Tongue (tissue), 2 donors: ENCODE measurements around the gene MAP1LC3B. TPM values are rescaled to one million over a fixed set of nuclear protein-coding genes. Genes with fewer than 3 reads are reported as not detected.

Experiments used
- DNase-seq: peaks from one replicate; pipeline ENCODE4 v3.0.0-alpha.2; 2015
- total RNA-seq: library from RNA; depleted of rRNA; stranded (reverse); fragments of >200 nt; gene quantifications from one replicate; pipeline ENCODE4 v1.2.3, GENCODE V29; 2014

MAP1LC3B gene
- total RNA-seq, 1 donor from 2014 or later = 35.9 TPM

DNA sequence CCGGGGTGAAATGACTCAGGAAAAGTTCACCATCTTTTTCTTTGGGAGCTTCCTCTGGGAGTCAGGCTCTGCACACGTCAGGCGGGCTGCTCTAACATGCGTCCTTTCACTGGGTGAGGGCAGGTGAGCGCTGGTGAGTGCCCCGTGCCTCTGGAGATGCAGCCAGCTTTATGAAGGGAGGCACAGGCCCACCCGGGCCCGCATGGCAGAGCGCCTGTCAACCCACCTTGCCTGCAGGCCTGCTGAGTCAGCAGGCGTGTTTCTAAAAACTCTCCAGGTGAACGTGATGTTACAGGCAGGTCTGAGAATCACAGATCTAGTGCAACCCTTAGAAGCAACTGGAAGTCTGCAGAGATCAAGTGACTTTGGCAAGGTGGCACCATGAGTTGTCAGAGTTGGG, 18.4 kb downstream of the MAP1LC3B start:
- DNase-seq = no peak

DNA sequence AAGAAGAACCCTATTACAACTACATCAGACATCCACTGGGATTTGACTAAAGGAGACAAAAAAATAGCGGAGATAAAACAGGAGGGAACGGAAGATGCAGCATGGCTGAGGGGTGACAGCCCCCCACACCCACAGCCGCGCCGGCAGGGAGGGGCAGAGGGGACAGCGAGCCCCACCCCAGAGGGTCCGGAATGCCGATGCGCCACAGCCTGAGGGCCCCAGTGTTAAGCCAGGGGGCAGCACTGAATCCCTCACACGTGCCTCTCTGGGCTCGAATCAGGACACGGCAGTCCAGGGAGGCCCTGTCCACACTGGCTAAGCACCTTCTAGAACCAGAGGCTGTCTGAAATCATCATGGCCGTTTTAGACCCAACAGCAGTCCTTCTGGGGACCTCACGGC, 18.8 kb downstream of the MAP1LC3B start:
- DNase-seq = no peak

DNA sequence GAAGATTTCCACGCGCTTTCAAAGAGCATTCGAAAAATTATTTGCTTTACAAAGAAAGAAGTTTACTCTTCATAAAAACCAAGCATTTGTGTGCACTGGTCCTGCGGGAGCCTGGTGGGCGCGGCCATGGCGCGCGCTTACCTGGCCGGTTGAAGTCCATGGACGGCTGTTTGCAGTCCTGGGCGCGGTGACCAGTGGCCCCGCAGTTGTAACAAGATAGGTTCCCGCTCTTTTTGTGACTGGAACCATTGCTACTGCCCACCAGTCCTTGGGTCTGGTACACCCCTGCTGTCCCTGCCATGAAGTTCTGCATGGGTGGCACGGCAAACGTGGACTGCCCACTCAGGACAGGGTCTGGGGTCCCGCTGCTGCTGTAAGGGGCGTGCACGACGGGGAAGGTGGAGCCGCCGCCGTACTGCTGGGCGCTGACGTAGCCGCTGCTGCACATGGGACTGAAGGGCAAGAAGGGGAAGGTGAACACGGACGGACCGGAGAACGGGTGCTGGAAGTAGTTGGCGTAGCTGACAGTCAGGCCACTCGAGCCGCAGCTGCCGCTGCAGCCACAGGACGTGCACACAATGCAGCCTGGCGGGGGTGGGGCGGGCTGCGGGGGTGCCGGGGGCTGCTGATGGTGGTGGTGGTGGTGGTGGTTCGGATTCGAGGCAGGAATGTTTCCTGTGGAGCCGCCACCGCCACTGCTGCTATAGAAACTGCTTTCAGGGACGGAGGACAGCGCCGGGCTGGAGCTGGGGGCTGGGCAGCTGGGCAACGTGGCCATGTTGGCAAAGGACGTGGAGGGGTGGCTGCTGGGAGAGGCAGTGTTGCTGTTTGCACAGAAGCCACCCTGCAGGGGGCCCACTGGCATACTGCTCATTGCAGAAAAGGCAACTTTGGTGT, 19.5 kb downstream of the MAP1LC3B start:
- DNase-seq = no peak

DNA sequence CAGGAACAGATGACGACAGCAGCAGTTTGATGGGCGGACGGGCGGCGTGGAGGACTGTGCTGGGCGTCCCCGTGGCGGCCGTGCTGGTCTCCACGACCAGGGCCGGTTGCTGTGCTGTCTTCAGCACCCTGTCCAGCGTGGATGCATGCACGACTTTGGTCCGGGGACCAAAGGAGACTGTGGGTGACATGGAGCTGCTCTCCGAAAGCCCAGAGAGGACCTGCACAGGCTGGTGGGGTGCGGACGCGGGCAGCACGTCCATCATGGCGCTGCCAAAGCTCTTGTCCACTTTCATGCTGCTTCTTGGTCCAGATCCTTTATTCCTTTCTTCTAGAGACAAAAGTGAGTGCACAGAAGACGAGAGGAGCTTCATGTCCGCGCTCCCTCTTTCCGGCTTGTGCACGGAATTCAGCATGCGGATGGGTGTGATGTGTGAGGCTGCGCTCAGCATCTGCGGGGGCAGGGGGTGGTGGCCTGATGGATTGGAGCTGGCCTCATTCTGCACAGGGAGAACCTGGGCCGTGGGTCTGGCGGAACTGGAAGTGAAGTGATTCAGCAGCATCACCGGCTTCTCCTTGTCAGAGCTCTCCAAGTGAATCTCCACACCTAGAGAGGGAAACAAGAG, 20.3 kb downstream of the MAP1LC3B start:
- DNase-seq = no peak

DNA sequence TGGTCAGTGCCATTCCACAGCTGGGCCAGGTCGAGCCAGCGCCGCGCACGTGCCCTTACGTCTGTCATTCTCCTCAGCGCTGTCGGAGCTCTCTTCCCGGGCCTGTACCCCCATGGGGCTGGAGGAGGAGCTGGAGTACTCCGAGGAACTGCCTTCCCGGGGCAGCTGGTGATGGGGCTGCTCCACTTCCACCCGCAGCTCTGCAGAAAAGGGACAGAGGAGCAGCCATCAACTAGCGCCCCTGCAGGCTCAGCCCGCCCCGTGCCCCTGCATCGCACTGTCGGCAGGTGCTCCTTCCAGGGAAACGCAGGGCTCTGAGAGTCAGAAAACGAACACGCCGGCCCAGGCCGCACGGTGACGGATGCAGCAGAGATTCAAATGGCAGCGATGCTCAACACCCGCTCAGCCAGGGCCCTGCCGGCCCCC, 20.9 kb downstream of the MAP1LC3B start:
- DNase-seq = no peak

DNA sequence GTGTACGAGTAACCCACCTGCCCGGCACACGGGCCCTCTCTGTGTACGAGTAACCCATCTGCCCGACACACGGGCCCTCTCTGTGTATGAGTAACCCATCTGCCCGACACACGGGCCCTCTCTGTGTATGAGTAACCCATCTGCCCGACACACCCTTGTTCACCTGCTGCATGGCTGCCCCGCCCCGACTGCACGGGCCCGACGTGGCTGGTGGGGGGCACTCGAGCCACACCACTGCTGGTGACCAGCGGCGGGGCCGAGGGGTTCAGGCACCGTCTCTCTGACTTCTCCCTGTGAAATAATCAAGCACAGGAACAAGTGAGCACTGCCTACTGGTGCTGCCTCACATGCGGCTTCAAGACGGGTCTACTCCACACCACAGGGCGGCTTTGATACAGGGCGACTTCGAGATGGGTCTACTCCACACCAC, 22.1 kb downstream of the MAP1LC3B start:
- DNase-seq = no peak

DNA sequence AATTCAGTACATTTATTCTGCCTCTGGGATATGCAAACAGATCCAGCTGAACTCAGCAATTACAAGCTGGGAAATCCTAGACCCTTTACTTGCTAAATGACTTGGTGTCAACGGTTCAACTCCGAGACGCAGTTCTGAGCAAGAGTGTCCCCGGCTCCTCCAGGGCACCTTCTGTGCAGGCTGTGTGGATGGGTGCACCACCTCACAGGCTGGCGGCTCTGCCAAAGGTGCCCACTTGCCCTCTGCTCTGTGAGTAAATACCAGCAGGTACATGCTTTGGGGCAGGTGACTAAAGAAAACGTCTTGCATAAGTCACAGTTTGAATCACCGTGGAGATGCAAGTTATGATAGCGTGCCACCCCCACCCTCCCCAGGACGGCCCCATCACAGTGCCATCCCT, 23.3 kb downstream of the MAP1LC3B start:
- DNase-seq = no peak

DNA sequence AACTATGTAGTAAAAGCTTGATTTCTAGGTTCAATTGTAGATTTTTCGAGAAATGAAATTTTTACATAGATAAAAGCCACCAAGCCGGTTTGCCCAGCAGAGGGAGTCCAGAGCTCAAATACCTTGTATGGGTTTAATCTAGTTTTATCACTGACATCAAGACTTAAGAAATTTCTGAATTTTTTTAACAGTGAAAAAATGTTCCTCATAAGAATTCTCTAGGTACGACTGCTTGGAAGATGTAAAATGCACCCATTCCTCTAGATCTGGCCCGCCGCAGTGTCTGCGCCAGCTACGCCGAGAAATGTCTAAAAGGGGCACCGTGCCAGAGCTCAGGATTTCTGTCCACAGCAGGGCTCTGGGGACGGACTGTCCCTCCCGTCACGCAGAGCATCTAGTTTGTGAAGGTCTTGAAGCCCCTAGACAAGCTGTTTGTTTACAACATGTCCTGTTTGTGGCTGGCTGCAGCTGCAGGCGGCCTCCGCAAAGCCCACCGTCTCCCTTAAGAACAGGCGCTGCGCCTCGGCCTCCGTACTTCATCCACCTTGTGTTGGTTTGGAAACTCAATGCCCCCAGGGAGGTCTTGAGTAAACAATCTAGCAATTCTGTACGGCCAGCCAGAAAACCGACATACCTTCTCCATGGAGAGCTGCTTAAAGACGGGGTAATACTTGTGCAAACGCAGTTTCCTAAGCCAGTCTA, 24.8 kb downstream of the MAP1LC3B start:
- peak; percentile 73 for DNase-seq

DNA sequence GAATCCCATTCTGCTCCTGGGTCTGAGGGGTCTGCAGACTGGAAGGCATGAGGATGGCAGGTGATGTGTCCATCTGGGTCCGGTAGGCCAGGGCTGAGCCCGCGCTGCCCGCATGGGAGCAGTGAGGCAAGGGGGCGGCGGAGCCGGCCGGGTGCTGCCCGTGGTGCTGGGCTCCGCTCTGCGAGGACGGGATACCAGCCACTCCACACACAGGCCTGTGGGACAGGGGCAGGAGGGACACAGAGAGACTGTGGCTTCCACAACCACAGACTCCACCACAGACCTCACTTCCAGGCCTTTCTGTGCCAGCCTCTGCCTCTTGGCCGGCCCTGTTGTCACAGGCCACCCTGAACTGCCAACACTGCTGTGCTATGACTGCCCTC, 25.4 kb downstream of the MAP1LC3B start:
- no peak for DNase-seq

DNA sequence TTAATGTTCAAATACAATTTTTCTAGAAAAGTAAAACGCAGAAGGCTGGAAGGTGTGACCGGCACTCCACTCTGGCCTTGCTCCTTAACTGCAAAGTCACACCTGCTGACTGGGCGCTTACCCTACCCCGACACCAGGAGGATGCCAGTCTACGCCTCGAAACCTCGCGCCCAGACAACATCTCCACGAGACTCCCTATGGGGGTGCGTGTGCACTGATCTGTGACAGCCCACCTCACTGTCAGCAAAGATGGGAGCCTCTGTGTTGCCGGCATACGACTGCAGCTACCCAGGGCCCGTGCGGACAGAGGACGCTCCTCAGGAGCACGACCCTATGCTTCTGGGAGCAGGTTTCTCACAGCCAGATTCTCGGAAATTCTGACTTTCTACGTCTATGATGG, 26.1 kb downstream of the MAP1LC3B start:
- no peak for DNase-seq

DNA sequence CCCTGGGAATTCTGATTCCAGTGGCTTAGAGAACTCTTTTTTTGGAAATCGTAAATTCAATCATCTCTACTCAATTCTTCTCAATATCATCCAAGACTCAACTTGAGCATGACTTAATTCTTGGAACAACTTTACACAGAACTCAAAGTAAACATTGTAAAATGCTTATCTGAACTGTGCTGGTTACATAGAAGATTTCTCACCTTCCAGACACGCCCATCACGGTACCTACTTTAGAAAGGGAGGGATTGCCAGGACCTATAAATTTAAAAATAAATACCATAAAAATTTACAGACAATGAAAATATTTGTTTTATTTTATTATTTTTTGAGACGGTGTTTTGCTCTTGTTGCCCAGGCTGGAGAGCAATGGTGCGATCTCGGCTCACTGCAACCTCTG, 26.5 kb downstream of the MAP1LC3B start:
- no peak for DNase-seq

DNA sequence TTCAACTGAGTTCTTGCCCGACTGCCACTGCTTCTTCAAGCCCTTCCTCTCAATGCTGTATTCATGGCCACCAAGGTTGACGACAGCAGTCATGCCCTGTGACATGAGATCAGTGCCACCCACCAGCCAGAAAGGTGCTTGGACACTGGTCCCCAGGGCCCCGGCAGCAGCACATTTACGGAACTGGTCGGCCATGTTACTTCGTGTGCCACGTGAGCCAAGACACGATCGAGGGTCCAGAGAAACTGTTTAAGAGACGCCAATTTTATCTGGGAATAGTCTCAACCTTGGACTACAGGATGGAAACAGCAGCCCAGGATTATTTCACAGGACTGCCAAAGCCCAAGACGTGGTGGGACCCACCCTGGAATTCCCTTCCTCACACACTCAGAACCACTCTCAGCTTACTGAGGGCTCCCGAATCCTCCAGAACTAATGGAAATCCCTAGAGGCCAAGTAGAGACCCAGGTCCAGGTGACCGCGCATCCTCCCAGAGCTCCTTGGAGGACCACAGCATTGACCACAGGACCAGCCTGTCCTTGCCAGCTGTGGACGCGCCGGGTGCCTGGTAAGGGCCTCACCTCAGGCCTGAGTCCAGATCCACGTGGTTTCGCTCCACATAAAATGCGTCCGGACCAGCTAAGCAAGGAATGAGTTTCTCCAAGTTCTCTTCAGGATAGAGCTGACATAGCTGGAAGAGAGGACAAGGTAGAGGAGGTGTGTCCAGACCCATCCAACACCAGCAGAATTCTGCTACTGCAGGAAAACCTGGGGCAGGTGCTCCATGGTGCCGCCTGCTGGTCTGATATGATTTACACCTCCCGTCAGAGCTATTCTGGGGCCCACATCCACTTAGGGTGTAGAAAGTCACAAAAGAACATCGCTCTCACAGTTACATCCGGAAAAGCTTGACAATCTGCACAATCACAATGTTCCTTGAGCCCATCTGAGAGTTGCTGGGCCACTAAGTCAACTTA, 28.2 kb downstream of the MAP1LC3B start:
- DNase-seq = no peak

DNA sequence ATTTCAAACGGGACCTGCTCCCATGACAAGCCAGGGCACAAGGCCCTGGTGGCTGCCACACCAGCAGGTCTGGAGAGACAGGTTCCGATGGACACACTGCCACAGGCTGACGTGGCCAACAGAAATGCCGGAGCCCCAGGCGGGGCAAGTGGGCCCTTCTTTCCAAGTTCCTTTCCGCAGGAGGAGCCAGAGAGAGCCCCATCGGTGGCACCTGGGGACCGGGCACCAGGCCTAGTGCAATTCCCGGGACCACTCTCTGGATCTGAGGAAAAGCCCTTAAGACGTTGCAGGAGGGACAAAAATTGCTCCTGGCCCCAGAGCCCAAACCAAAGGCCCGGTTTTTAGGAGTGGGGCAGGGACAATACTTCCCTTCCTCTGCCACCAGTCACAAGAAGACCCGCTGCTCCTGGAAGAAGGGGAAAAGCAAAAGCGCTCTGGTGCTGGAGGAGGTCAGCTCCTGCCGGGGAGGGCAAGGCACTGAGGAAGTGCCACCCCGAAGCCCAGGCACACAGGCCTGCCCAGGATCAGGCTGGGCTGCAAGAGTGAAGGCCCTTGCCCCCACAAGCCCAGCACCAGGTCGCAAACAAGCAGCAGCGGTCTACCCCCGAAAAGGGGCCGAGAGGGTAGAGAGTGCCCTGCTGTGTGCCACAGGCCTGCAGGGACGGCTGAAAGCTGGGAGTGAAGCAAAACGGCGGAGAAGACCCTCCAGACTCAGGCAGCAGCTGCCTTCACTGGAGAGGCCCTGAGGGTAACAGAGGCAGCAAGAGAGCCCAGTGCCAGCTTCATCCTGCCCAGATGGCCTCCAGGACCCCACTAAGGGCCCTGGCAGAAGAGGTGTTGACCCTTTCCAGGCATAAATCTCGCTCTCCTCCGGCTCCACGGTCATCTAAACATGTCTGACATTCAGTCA, 29.1 kb downstream of the MAP1LC3B start:
- no peak for DNase-seq

DNA sequence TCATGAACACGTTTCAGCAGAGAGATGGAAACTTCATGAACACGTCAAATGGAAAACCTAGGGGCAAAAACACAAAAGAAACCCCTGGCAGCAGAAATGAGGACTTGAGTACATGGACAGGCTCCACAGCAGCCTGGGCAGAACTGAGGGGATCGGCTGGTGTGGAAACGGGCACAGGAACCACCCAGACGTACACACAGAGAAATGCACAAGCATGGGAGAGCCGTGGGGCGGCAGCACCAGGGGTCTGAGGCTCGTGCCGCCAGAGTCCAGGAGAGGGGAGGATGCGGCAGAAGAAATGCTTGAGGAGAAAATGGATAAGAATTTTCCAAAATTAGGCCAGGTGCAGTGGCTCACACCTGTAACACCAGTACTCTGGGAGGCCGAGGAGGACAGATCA, 30.0 kb downstream of the MAP1LC3B start:
- DNase-seq = no peak

DNA sequence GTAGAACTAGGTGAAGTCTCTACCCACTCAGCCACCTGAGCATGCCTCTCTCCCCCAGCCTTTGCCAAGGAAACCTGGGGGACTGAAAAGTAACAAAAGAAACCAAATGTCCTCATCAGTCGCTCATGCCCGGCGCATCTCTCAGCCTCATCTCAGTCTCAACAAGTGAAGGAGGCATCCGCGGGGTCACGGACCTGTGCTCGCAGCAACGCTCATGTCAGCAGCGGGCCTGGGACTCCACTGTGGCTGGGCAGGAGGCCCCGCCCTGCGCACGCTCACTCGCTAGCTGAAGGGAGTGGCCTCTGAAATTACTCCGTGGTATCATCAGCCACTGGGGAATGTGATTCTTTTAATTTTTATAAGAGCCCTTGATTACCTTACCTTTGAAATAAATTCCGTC, 31.3 kb downstream of the MAP1LC3B start:
- DNase-seq = no peak

DNA sequence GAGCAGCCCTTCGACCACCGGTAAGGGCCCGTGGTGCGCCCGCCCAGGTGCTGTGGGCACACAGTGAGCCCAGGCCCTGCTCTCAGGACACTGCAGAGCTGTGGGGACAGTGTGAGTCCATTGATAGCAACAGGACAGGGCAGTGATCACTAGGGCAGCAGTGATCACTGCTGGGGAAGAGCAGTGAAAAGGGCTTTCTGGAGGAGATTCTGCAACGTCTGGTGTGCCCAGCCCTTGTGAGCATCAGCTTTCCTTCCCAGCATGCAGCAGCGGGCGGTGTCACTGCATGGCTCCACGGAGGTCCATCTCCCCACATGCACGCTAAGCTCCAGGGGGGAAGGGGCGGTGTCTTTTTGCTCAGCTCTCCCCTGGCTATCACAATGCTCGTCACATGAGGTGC, 32.1 kb downstream of the MAP1LC3B start:
- DNase-seq = no peak

DNA sequence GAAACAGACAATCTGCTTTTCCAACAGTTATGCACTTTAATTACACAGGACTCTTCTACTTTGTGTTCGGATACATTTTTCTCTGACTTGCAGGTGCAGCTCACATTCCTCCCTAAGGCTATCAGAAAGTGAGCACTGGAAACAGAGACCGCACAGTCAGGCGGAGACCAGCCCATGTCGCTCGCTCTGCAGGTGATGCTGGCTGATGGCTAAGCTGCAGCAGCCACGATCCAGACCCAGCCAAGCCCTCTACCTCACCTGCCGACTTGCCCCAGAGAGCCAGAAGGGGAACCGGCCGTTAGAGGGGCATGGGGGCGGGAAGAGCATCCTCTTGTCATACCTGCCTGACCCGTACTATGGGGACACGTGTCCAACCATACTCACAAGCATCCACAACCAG, 33.8 kb downstream of the MAP1LC3B start:
- DNase-seq = no peak

DNA sequence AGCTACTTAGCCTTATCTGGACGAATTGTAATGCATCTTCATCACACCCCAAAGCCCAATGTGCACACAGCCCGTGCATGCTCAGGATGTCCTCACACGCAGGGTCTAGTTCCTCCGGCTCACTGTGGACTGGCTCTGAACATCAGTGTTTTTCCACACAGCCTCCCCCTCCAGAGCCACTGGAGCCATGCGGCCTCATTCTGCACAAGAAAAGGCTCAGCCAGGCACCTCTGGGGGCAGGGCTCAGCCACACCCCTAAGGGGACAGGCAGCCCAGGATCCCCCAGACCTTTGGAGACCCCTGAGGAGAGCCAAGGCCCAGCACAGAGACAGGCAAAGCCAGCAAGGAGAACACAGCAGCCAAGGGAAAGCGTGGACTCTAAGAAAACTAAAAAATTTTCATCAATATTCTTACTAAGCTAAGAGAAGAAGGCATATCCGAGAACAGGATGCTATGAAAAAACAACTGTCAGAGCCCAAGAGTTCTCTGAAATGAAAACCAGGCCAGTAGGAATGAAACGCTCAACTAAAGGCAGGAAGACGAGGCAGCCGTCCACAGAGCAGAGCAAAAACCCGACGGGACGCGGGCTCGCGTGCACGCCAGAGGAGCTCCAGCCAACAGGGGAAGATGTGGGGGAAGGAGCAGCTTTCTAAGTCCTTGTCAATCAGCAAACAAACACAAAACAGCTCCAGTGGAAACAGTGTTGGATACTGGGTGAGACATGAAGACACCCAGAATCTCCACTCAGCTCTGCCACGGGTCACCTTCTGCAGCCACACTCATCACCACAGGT, 34.5 kb downstream of the MAP1LC3B start:
- peak; percentile 47 for DNase-seq

DNA sequence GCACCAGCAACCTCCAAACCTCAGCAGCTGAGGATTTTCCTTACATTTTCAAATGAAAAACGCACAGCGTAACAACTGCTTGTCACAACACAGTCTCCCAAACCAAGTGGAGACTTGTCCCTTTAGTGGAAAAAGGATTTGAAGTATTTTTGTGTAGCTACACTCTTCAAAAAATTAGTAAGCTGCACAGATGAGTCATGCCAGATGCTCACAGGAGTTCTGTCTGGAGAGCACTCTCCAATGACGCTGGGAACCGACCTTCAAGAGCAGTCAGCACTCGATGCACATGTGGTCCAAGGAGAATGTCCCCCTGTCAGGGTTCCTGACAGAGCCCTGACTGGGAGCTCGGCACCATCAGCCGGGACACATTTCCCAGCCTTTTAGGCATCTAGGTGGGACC, 39.8 kb downstream of the MAP1LC3B start:
- DNase-seq = peak; percentile 68

DNA sequence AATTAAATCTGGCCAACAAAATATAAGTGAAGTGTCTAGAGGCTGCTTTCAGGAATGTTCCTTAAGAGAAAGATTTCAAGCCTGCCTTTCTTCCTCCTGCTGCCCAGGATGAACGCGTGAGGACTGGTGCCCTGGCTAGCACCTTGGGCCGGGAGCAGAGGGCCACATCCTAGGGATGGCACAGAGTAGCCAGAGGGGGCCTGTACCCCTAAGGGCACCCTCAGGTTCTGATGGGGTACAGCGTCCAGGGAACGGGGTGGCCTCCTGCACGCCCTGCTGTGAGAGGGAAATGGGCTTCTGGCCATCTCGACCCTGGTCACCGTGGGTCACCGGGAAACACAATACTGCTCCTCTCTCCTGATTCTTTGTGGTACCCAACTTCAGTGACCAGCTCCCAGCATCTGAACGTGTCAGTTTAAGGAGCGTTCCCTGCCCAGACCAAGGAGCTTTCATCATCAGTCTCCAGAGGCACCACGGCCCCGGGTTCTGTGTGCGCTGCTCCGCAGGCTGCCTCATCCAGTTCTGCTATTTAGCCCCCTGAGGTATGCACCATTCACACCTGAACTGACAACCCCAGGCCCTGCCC, 40.3 kb downstream of the MAP1LC3B start:
- no peak for DNase-seq
